Measurements from ENCODE around the gene PHC1.

PHC1 gene

DNA sequence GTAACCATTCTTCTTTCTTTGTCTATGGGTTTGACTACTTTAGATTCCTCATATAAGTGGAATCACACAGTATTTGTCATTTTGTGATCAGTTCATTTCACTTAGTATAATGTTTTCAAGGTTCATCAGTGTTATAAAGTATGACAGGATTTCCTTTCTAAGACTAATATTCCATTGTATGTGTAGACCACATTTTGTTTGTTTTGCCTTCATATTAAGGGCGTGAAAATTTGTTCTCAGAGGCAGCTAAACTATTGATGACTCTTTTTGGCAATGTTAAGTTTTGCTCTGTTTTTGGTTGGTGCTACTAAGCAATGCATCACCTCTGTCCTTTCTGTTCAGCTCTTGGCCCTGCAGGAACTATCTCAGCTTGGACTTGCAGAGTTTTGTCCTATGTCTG lies 73.4 kb downstream of the PHC1 start:
- no peak for DNase-seq (ENCODE audit: extremely low spot score)
- POLR2A ChIA-PET: no interaction called here
- TF ChIP-seq, protein P1, sequence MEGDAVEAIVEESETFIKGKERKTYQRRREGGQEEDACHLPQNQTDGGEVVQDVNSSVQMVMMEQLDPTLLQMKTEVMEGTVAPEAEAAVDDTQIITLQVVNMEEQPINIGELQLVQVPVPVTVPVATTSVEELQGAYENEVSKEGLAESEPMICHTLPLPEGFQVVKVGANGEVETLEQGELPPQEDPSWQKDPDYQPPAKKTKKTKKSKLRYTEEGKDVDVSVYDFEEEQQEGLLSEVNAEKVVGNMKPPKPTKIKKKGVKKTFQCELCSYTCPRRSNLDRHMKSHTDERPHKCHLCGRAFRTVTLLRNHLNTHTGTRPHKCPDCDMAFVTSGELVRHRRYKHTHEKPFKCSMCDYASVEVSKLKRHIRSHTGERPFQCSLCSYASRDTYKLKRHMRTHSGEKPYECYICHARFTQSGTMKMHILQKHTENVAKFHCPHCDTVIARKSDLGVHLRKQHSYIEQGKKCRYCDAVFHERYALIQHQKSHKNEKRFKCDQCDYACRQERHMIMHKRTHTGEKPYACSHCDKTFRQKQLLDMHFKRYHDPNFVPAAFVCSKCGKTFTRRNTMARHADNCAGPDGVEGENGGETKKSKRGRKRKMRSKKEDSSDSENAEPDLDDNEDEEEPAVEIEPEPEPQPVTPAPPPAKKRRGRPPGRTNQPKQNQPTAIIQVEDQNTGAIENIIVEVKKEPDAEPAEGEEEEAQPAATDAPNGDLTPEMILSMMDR (IDR thresholded peaks at IDR 0.05; ENCODE audit: control extremely low read depth, extremely low read depth, low read depth, missing control alignments): no peak
- CTCF ChIA-PET: interaction anchor here (0.9 to 1.0 kb wide), 2 partner anchors 38 to 62 kb away, joined by 3 read pairs; partner anchors contain the start of gene M6PR

DNA sequence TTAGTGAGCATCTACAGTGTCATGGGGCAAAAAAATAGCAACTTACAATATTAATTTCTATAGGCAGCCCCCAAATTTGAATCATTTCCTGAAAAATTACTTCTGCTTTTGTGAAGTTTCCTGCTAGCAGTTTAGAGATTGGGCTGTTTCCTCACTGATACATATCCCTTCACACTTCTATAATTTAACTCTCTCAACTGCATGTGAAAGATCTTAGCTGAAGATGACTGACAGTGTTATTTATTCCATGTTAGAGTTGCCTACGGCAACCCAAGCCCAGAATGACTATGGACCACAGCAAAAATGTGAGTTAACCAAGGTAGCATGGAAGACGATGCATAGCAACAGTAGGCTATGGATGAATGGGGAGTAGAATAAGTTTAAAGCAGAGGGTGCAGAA lies 75.1 kb downstream of the PHC1 start, which contains the start of gene KLRG1:
Gene KLRG1, plus strand, starts transcription at position 134 of the 400 bp plus-strand sequence. Its CDS starts 90 bp downstream, at position 224.
- ChIA-PET CTCF (interaction anchor here (0.6 kb wide), 1 partner anchor 253 kb away, joined by 3 read pairs; no protein-coding TSS in a partner anchor), POLR2A (no interaction called here)
- TF ChIP-seq, protein P1 (IDR thresholded peaks at IDR 0.05; ENCODE audit: control extremely low read depth, extremely low read depth, low read depth, missing control alignments): no peak

More for the DNA sequence above, 75.1 kb downstream of the PHC1 start, which contains the start of gene KLRG1:
- DNase-seq (ENCODE audit: extremely low spot score): no peak
